ENCODE data around the gene LRRK1. TPM values are rescaled to one million over a fixed set of nuclear protein-coding genes. Genes with fewer than 3 reads are reported as not detected.

LRRK1 gene
- total RNA-seq, 1 donor = 20.2 TPM

DNA sequence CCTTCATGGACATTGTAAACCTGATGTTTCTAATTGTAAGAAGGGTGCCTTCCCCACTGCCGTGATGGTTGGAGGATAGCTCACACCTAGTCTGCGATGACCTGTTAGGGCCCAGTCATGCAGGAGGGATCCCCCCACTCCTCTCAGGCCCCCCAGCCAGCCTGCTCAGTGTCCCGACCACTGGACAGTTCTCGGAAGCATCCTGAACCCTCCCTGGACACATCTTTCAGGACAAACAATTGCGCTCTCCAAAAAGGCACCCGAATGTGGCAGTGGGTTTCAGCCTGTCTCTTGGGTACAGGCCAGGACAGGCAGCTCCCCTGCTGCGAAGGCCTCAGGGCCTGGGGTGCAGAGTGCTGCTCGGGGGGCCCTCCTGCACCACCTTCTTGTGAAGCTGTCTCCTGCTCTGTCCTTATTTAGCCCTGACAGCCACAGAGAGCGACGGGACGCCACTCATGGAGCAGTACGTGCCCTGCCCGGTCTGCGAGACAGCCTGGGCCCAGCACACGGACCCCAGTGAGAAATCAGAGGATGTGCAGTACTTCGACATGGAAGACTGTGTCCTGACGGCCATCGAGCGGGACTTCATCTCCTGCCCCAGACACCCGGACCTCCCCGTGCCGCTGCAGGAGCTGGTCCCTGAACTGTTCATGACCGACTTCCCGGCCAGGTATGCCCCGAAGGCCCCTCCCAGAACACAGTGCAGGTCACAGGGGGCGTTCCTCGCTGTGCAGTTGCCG is 132.3 kb downstream of the LRRK1 start:
- DNase-seq (ENCODE audit: low read depth in 2 of 3, low spot score in 2 of 3) = no peak

DNA sequence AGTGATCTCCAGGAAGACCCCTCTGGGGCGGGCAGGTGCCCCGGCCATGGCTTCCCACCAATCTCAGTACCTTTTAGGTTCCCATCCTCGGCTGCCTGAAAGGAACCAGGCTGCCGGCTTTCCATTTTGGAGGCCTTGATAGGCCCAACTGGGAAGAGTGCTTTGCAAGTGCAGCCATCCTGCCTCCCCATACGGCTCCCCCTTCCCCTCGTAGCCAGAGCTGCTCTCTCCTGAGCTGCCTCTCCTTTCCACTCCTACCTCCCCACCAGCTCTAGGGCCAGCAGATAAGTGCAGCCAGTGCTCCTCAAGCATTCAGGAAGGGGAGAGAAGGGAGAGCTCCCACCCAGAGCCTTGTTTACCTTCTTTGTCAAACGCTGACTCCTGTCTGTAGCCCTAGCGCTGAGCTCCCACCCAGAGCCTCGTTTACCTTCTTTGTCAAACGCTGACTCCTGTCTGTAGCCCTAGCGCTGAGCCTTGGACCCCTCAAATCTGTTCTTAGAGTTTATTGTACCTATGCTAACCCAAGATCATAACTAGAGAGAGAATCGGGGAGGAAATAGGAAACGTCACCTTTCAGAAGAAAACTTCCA is 133.0 kb downstream of the LRRK1 start:
- no peak for DNase-seq (ENCODE audit: low read depth in 2 of 3, low spot score in 2 of 3)

DNA sequence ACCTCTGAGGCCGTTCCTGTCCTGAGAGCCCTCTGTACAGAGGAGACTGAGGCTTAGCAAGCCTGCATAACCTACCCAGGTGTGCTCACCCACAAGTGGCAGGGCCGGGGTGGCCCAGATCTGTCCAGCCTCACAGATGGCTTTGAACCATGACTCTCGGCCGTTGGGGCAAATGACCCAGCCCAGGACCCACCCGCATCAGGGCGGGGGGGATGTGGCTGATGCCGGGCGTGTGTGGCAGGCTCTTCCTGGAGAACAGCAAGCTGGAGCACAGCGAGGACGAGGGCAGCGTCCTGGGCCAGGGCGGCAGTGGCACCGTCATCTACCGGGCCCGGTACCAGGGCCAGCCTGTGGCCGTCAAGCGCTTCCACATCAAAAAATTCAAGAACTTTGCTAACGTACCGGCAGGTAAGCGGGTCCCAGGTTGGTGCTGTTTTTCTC is 133.5 kb downstream of the LRRK1 start:
- no peak for DNase-seq (ENCODE audit: low read depth in 2 of 3, low spot score in 2 of 3)

DNA sequence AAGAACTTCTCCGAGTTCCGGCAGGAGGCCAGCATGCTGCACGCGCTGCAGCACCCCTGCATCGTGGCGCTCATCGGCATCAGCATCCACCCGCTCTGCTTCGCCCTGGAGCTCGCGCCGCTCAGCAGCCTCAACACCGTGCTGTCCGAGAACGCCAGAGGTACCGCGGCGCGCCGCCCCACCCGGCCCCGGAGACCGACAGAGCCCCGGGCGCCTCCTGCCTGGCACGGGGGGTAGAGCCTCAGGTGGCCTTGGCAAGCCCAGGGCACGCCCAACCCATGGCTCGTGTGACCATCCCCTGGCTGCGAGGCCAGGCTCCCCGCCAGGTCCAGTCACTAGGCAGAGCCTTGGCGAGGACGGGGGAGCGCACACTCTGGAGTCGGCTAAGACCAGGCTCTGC is 134.1 kb downstream of the LRRK1 start:
- no peak for DNase-seq (ENCODE audit: low read depth in 2 of 3, low spot score in 2 of 3)

DNA sequence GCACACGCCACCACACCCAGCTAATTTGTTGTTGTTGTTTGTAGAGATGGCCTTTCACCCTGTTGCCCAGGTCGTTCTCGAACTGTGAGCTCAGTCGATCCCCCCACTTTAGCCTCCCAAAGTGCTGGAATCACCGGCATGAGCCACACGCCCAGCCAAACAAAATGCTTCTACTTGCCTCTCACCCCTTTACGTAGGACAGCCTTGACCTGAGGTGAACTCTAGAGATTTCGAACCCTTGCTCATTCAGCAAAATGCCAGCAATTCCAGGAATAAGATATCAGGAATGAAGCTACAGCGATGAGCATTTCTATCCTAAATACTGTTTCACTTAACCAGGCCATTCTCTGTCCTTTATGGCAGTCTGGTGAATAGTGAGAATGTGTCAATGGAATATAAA is 135.0 kb downstream of the LRRK1 start:
- DNase-seq (ENCODE audit: low read depth in 2 of 3, low spot score in 2 of 3) = no peak

DNA sequence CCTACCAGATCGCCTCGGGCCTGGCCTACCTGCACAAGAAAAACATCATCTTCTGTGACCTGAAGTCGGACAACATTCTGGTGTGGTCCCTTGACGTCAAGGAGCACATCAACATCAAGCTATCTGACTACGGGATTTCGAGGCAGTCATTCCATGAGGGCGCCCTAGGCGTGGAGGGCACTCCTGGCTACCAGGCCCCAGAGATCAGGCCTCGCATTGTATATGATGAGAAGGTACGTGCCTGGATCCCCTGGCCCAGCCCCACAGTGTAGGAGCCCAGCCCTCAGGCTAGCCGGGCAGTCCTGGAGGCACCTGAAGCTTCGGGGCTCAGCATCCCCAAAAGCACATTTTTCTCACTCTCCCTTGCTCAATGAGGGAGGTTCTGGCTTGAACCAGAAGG is 135.8 kb downstream of the LRRK1 start:
- DNase-seq (ENCODE audit: low read depth in 2 of 3, low spot score in 2 of 3) = no peak

DNA sequence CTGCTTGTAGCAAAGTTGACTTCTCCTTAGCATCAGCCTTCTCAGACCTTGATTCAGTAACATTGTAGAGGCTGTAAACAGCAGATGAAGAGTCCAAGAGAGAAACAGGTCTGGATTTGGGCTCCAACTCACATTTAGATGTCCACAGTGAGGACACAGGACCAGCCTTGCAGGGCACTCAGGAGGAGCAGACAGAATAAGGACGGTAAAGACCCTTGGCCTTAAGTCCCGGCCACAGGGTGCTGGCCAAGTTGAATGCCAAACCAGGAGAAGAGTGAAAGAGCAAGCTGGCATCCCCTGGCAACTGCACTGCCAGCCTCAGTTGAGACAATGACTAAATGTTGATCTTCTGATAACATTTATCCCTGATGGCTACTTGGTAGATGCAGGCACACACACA is 136.3 kb downstream of the LRRK1 start:
- DNase-seq (ENCODE audit: low read depth in 2 of 3, low spot score in 2 of 3) = no peak

DNA sequence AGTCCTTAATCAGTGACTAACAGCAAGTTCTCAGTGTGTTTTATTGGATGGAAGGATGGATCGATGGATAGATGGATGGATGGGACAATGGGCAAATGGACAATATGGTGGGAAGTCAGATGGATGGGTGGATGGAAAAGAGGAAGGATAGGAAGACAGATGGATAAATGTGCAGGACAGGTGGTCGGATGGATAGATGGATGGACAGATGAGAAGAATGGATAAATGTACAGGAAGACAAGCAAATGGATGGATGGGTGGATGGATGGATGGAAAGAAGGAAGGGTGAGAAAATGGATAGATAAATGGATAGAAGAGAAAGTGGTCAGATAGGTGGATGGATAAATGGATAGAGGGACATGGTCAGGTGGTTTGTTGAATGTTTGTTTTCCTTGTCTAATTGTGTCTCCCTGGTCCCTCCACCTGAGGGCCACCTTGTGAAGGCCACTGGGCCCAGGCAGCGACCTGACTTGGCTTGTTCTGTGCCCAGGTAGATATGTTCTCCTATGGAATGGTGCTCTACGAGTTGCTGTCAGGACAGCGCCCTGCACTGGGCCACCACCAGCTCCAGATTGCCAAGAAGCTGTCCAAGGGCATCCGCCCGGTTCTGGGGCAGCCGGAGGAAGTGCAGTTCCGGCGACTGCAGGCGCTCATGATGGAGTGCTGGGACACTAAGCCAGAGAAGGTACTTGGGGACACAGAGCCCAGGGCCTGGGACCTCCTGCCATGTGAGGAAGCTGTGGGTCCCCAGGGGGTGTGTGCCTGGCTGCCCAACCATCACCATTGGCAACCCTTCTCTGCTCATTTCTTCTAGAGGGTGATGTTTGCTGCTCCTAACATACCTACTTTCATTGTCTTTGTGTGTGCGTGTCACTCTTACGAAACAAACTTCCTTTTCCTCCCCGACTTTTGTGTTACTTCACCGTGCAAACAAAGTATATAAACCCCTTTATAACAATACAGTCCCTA is 137.5 kb downstream of the LRRK1 start:
- no peak for DNase-seq (ENCODE audit: low read depth in 2 of 3, low spot score in 2 of 3)

DNA sequence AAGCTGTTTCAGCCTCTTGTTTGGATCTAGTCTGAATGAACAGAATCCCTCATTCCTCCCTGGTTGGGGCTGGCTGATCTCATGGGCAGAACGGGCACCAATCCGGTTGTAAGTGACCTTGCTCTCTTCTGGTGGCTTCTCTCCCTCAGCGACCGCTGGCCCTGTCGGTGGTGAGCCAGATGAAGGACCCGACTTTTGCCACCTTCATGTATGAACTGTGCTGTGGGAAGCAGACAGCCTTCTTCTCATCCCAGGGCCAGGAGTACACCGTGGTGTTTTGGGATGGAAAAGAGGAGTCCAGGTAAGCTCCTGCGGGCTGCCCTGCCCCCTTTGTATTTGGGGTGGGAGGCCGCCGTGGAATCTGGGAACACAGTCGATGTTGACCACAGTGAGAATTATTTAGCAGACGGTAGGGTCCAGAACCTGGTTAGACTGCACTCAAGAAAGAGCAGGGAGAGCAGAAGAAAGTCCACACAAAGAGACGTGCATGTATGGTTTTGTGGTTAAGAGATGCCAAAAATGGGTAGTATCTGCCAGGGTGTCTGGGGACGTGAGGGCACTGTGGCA is 138.8 kb downstream of the LRRK1 start:
- no peak for DNase-seq (ENCODE audit: low read depth in 2 of 3, low spot score in 2 of 3)

DNA sequence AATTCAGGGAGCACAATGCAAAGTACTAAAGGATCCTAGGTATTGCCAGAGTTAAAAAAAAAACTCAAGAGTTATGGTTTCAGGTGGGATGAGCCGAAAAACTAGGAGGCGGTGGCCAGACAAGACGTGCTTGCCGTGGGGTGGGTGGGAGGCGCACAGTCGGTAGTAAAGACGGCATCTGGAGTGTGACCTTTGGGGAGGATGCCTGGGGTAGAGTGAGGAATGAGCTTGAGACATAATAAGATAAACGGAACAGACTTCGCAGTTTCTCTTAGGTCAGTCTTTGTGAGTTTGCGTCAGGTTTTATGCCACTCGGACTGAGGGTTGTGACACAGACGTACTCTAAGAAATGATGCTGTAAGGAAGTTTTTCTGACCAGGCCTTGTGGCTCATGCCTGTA is 139.6 kb downstream of the LRRK1 start:
- DNase-seq (ENCODE audit: low read depth in 2 of 3, low spot score in 2 of 3) = no peak

DNA sequence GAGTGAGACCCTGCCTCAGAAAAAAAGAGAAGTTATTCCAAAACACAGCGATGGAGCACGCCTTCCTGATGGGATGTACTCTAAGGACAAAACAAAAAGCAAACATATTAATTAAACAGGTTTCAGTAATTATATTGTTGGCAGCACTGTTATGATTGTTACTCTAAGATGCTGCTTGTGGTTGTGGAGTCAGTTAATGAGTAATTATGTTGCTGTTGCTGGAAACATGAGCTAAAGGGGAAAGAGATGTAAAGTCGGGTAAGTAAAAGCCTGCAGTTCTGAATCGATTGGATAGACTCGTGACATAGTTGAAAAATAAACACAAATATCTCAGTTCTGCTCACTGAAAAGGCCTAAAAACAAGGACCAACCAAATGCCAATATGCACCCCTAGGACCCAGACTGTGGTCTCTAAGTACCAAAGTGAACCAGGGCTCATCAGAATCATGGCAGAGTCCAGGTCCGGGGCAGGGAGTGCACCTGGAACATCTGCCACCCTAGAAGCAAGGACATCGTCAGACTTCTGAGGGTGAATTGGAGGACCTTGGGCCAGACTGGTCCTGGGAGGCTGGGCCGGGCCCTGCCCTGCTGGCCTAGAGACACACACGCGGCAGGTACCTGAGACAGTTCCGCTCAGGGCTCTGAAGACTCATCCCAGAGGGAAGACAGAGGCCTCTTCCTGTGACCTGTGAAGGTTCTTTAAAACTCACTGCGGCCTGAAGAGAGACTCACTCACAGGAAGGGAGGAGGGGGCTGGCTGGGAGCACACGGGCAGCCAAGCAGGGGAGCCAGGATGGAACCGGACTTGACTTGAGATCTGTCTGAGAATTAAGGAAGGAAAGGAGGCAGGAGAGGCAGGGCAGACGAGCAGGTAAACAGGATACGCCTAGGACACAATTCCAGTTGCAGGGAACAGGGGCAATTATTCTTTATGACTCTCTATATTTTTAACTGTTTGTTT is 140.5 kb downstream of the LRRK1 start:
- DNase-seq (ENCODE audit: low read depth in 2 of 3, low spot score in 2 of 3) = no peak

DNA sequence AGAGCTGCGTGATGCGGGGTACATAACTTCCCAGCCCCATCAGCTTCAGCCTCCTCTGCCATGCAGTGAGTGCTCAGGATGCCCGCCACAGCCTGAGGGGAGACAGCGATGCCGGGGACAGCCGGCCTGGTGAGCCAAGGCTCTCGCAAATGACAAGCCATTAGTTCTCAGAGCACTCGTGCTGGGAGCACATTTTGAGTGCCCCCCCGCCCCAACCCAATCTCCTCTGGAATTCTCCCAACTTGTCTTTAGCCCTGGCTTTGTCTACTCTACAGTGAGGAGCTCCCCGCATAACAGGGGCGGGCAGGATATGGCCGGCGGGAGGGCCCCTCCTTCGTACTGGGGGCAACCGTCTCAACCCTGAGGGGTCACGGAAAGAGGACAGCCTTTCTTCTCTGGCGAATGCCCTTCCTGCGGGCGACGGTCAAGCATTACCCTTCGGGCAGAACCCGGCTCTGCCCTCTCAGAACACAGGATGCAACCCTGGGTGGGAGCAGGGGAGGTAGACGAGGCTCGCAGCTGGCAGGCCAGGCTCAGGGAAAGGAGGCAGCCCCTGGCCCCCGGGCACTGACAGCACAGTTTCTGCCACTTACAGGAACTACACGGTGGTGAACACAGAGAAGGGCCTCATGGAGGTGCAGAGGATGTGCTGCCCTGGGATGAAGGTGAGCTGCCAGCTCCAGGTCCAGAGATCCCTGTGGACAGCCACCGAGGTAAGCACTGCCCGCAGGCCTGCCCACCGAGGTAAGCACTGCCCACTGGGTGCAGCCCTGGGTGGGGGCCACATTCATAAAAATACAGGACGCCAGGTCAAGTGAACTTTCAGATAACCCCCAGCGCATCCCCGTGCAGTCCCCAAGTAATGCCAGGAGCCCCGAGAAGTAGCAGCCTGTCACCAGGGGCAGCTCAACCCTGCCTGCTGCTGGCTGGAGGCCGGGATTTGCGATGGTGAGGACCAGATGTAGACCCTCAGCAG is 141.7 kb downstream of the LRRK1 start:
- no peak for DNase-seq (ENCODE audit: low read depth in 2 of 3, low spot score in 2 of 3)

DNA sequence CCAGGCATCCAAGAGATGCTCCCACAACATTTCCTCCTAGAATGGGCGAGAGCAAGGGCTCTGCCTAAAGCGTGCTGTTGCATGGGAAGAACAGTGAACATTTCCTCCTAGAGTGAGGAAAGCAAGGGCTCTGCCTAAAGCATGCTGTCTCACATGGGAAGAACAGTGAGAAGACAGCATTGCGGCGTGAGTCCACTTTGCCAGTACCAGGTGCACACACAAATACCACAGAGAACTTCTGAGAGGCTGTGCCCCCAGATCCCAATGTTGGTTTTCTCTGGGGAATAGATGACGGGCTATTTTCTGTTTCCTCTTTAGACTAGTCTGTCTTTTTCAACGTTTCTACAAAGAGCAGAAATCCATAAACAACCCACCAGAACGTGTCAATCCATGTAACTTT is 142.9 kb downstream of the LRRK1 start:
- DNase-seq (ENCODE audit: low read depth in 2 of 3, low spot score in 2 of 3) = no peak

DNA sequence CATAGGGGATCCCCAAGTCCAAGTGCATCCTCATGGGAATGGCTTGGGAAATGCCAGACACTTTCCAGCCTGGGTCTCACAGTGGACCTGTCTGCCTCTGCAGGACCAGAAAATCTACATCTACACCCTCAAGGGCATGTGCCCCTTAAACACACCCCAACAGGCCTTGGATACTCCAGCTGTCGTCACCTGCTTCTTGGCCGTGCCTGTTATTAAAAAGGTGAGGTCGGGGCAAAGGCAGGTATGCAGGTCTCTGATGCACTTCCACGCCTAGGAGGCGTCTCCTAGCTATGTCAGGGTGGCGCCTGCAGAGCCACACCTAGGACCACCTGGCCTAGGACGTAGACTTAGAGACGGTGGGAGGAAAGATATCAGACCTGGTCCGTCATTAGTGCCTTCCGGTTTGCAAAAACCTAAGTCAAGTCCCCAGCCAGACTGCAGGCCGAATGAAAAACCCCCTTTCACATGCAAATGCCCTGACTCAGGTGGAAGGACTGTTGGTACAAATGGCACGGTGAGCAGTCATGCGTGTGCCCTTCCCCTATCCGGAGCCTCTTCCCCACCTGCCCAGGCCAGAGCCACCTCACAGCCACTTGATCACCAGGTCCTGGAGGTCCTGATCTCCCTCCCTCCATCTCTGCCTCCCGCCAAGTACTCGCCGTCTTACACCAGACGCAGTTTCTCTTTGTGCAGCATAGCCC is 143.5 kb downstream of the LRRK1 start:
- no peak for DNase-seq (ENCODE audit: low read depth in 2 of 3, low spot score in 2 of 3)

DNA sequence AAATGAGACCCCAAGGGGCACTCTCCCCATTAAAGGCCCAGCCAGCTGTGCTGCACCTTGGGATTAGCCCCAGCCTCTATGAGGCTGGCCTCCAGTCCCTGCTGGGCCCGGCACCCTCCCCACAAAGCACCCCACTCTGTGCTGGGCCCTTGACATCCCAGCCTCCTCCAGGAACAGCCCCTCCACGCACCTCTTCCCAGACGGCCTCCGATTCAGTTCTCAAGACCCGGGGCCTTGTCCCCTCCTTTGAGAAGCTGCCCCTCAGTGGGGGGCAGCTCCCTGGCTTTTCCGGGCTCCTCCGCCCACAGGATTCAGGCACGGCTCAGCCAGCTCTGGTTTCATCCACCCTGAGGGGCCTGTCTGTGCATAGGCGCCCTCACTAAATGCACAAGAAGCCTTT is 144.1 kb downstream of the LRRK1 start:
- DNase-seq (ENCODE audit: low read depth in 2 of 3, low spot score in 2 of 3) = no peak

DNA sequence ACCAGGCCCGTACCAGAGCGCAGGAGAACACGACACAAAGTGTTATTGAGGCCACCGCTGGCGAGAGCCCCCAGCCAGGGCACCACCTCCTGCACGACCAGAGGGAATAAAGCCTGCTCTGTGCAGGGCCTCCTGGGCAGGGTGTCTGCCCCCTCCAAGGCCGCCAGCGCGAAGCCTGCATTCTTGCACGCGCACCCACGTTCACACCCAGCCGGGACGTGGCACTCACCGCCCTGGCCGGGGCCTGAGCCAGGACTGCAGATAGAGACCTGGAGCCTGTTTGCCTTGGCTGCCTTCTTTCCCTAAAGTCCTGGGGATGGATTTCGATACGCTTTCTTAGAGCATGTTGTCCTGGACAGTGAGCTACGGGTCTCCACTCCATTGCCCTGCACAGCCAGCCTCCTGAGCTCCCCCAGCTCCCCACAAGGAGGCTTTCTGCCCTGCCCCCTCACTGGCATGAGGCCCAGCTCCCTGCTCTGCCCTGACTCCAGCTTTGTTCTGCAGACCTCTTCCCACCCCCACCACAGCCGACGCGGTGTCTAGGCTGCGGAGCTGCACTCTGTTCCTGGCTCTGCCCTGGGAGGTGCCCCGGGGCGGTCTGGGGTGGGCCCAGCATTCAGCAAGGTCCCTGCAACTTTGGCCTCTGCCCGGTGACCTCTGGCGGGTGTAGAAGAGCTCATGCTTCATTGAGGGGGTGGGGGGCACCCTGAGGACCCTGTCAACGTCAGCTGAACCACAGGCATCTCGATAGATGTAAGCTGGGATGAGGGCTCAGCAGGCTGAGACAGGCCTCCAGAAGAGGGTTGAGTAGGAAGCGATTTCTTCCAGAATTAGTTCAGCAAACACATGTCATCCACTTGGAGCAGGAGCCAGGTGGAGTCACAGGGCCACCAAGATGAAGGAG is 145.0 kb downstream of the LRRK1 start:
- no peak for DNase-seq (ENCODE audit: low read depth in 2 of 3, low spot score in 2 of 3)

Data from hematopoietic multipotent progenitor cell (in vitro differentiated cells).